PFSK-1 (cell line): ENCODE measurements around the gene NBEA.

Source experiments
- FOXP2 ChIP-seq: optimal IDR thresholded peaks from 2 replicates; pipeline ENCODE3; 2011; ENCODE audit warnings: borderline replicate concordance, control low read depth, inconsistent platforms; ENCODE audit not compliant: insufficient read depth; ENCODE audit errors: extremely low read length, extremely low read depth
- POLR2AphosphoS5 ChIP-seq: IDR thresholded peaks from 2 replicates; pipeline ENCODE4 v1.6.1; 2012; ENCODE audit warnings: low read depth, mild to moderate bottlenecking, control low read depth, low read length, moderate library complexity
- SIN3A ChIP-seq: IDR thresholded peaks from 2 replicates; pipeline ENCODE4 v1.6.1; 2012; ENCODE audit warnings: mild to moderate bottlenecking, low read length, moderate library complexity, borderline replicate concordance; ENCODE audit not compliant: insufficient read depth
- TAF1 ChIP-seq: IDR thresholded peaks from 2 replicates; pipeline ENCODE4 v1.6.1; 2012; ENCODE audit warnings: low read length, control low read depth, borderline replicate concordance; ENCODE audit not compliant: insufficient read depth
- TF ChIP-seq, protein P1 (sequence below), 2 experiments: IDR thresholded peaks; 2 replicates each; pipeline versions ENCODE4 v1.6.1 to v1.8.0; 2011 to 2012; ENCODE audit warnings: low read depth in 2 of 2, low read length in 2 of 2, control low read depth in 1 of 2, inconsistent platforms in 1 of 2, mild to moderate bottlenecking in 1 of 2, moderate library complexity in 1 of 2; ENCODE audit not compliant: insufficient read depth in 1 of 2

Gene NBEA

DNA sequence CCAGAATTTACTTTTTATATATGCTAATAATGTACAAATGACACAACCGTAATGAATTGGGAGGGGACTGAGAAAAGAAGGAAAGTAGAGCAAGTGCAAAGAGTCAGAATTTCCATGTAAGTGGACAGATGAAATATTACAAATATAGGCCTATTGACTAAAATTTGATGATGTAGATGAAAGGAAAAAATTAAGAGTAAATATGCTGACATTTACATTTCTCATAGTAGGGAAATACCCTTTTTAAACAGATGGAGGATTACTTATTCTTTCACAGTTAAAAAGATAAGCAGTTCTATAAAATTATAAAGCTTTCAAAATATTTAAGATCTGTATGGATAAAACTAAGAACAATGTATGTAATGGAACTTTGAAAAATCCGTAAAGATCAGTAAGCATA, 185.4 kb downstream of the NBEA start:
- TF ChIP-seq TAF1 = no peak
- TF ChIP-seq SIN3A = no peak
- no peak for TF ChIP-seq FOXP2
- no peak for TF ChIP-seq POLR2AphosphoS5
- TF ChIP-seq, protein P1, sequence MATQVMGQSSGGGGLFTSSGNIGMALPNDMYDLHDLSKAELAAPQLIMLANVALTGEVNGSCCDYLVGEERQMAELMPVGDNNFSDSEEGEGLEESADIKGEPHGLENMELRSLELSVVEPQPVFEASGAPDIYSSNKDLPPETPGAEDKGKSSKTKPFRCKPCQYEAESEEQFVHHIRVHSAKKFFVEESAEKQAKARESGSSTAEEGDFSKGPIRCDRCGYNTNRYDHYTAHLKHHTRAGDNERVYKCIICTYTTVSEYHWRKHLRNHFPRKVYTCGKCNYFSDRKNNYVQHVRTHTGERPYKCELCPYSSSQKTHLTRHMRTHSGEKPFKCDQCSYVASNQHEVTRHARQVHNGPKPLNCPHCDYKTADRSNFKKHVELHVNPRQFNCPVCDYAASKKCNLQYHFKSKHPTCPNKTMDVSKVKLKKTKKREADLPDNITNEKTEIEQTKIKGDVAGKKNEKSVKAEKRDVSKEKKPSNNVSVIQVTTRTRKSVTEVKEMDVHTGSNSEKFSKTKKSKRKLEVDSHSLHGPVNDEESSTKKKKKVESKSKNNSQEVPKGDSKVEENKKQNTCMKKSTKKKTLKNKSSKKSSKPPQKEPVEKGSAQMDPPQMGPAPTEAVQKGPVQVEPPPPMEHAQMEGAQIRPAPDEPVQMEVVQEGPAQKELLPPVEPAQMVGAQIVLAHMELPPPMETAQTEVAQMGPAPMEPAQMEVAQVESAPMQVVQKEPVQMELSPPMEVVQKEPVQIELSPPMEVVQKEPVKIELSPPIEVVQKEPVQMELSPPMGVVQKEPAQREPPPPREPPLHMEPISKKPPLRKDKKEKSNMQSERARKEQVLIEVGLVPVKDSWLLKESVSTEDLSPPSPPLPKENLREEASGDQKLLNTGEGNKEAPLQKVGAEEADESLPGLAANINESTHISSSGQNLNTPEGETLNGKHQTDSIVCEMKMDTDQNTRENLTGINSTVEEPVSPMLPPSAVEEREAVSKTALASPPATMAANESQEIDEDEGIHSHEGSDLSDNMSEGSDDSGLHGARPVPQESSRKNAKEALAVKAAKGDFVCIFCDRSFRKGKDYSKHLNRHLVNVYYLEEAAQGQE (IDR thresholded peaks at IDR 0.05; ENCODE audit: insufficient read depth in 1 of 2, low read depth in 2 of 2, low read length in 2 of 2) = no peak

DNA sequence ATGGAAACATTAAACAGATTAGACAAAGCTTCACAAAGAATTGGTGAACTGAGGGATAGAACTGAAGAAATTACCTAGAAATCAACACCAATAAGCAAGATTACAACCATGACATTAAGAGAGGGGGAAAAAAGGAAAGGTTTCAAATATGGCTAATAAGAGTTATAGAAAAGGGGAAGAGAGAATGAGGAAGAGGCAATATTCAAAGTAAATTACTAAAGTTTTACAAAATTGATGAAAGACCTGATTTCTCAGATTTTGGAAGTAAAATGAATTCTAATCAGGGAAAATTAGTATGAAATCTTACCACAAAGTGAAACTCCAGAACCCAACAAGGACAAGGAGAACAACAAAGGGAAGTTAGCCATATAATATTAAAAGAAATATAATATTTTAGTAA, 187.4 kb downstream of the NBEA start:
- TF ChIP-seq, protein P1 (IDR thresholded peaks at IDR 0.05; ENCODE audit: insufficient read depth in 1 of 2, low read depth in 2 of 2, low read length in 2 of 2) = no peak
- no peak for TF ChIP-seq FOXP2
- no peak for TF ChIP-seq SIN3A
- TF ChIP-seq TAF1 = no peak
- no peak for TF ChIP-seq POLR2AphosphoS5

DNA sequence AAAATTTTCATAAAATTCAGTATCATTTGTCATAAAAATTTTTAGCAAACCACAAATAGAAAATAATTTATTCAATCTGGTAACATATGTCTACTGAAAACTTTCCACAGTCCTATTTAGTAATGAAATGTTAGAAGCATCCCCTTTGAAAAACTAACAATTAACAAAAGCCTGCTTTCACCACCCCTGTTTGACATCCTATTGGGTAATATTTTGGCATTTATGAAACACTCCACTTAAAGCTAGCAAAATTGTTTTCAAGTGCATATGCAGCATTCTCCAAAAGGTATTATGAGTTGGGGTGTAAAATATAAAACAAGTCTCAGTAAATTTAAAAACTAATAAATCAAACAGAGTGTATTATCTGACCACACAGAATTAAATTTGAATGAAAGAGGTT, 189.4 kb downstream of the NBEA start:
- TF ChIP-seq FOXP2 = no peak
- no peak for TF ChIP-seq TAF1
- TF ChIP-seq, protein P1 (IDR thresholded peaks at IDR 0.05; ENCODE audit: insufficient read depth in 1 of 2, low read depth in 2 of 2, low read length in 2 of 2) = no peak
- TF ChIP-seq SIN3A = no peak
- TF ChIP-seq POLR2AphosphoS5 = no peak

DNA sequence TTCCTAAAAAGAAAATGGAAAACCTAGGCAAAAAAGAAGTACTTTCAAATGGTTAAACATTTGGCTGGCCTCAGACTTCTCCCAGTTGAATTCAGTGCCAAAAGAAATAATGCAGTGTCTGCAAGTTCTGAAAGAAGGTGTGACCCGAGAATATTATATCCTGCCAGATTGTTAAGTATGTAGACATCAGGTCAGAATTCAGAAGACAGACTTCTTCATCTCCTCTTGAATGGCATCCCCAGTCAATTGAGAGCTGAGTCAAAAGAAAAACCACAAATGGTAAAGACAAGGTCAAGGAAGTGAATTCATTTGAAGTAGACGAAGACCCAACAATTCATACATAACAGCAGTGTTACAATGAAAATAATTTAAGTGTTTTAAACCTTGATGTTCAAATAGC, 194.5 kb downstream of the NBEA start:
- no peak for TF ChIP-seq FOXP2
- TF ChIP-seq SIN3A = no peak
- TF ChIP-seq TAF1 = no peak
- no peak for TF ChIP-seq POLR2AphosphoS5
- TF ChIP-seq, protein P1 (IDR thresholded peaks at IDR 0.05; ENCODE audit: insufficient read depth in 1 of 2, low read depth in 2 of 2, low read length in 2 of 2) = no peak

DNA sequence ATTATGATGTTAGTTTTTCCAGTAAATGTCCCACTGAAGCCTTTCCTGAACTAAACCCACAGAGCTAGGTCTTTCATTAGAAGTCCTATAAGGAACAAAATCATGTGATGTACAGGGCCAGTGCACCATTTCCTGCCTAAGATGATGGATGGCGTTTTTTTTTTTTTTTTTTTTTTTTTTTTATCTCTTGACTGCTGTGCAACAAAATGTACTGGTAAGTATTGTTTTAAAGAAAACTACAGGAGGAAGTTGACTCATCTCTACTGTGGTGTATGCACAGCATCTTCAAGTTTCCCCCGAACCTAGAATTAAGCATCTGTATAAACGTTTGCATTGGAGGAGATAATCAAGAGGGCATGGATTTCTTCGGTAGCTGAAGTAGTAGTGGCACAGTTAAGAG, 197.5 kb downstream of the NBEA start:
- TF ChIP-seq POLR2AphosphoS5 (no peak), TAF1 (no peak), FOXP2 (no peak), SIN3A (no peak)
- TF ChIP-seq, protein P1 (IDR thresholded peaks at IDR 0.05; ENCODE audit: insufficient read depth in 1 of 2, low read depth in 2 of 2, low read length in 2 of 2) = no peak
